GM11168 (cell line): Measurements from ENCODE around the gene KDM7A.

Experiments
- in situ Hi-C: fragments of 300-500 bp; cut with MboI; formaldehyde crosslinking; loops from one replicate; pipeline ENCODE4 v1.12.0; 2022; ENCODE audit warnings: low sequenced_read_pairs; ENCODE audit not compliant: unreplicated experiment

Gene KDM7A, protein sequence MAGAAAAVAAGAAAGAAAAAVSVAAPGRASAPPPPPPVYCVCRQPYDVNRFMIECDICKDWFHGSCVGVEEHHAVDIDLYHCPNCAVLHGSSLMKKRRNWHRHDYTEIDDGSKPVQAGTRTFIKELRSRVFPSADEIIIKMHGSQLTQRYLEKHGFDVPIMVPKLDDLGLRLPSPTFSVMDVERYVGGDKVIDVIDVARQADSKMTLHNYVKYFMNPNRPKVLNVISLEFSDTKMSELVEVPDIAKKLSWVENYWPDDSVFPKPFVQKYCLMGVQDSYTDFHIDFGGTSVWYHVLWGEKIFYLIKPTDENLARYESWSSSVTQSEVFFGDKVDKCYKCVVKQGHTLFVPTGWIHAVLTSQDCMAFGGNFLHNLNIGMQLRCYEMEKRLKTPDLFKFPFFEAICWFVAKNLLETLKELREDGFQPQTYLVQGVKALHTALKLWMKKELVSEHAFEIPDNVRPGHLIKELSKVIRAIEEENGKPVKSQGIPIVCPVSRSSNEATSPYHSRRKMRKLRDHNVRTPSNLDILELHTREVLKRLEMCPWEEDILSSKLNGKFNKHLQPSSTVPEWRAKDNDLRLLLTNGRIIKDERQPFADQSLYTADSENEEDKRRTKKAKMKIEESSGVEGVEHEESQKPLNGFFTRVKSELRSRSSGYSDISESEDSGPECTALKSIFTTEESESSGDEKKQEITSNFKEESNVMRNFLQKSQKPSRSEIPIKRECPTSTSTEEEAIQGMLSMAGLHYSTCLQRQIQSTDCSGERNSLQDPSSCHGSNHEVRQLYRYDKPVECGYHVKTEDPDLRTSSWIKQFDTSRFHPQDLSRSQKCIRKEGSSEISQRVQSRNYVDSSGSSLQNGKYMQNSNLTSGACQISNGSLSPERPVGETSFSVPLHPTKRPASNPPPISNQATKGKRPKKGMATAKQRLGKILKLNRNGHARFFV

GRCh38 chr7:140176811-140177702 lies at the start of gene KDM7A:
Gene KDM7A, minus strand, starts transcription at chr7:140176983. Its CDS starts 46 bp downstream, at chr7:140176937.
- in situ Hi-C loops = no loop called here

DNA sequence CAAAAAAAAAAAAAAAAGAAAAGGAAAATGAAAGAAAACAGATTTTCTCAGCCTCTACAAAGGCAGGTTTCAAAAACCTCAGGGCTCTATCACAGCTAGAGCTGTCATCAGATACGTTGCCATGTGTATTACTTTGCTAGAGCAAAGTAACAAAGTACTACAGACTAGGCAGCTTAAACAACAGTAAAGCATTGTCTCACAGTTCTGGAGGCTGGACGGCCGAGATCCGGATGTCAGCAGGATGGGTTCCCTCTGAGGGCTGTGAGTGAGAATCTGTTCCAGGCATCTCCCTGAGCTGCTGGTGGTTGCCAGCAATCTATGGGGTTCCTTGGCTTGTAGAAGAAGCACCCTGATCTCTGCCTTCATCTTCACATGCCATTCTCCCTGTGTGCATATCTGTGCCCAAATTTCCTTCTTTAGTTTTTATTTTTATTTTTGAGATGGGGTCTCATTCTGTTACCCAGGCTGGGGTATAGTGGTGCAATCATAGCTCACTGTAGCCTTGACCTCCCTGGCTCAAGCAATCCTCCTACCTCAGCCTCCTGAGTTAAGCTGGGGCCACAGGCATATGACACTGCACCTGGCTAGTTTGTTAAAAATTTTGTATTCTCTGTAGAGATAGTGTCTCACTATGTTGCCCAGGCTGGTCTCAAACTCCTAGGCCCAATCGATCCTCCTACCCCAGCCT lies 48.9 kb upstream of the KDM7A start:
- in situ Hi-C loops = no loop called here

- in situ Hi-C loops = no loop called here
Observed at GRCh38 chr7:140223515-140224221, 46.9 kb upstream of the KDM7A start.

DNA sequence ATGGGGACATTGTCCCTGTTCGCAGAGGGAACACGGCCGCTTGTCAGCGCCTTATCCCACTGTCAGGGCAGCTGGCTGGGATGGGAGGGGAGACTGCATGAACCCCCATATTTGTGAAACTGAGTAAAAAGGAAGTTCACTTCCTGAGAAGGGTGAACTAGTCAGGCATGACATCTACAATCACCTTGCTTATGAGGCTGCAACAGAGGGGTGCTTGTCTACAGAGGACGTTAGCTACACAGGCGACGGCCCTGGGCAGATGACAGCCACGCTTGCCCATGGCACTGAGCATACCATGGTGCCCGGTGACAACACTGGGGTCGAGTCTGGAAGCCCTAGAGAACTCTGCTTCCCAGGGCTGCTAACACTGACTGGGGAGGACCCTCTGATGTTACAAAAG lies 46.0 kb upstream of the KDM7A start:
- in situ Hi-C loops = no loop called here

DNA sequence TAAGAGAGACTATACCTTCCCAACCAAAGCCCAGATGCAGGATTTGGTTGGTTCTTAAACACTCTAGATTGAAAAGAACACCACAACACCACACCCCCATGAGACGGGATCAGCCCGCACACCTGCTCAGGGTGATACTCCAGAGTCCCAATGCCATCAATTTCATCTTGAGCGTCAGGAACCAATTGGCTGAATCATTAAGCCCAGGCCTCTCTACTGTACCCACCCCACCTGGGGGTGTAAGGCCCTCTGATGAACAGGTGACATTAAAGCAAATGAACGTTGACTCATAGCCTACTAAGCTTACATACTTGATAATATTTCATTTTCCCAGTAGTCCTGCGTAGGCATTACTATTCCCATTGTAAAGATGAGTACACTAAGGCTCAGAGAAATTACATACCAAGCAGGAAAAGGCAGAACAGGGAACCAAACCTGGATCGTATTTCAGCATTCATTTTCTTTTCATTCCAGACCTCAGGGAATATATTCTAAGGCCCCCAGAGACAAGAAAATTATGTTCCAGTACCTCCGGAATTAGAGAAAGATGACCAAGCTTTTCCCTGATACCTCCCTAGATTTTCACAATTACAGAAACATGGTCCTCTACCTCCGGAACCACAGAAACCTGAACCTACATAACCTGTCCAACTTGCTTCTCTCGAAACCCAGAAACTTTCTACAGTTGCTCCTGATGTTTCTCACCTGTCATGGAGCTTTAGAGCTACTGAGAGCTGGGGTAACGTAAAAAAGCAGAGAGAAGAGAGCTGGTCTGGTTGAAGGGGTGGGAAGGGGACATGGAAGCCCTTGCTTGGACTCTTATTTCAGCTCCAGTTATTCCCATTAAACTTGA lies 43.1 kb upstream of the KDM7A start:
- in situ Hi-C loops = no loop called here

DNA sequence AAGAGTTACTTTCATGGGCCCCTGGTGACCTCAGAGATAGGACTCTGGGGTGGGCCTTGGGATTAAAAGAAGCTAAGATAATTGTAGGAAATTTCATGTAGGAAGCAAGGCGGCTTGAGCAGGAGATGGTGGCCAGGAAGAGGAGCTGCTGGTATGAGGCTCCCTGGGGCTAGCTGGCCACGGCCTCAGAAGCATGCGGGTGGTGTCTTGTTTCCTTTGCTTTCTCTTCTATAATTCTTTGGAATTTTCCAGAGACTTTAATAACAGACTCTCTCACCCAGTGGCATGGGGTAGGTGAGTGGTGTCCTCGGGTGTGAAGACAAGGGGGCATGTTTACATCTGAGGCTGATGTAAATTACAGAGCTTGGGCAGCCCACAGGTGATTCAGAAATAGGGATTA lies 41.9 kb upstream of the KDM7A start:
- in situ Hi-C loops = no loop called here

DNA sequence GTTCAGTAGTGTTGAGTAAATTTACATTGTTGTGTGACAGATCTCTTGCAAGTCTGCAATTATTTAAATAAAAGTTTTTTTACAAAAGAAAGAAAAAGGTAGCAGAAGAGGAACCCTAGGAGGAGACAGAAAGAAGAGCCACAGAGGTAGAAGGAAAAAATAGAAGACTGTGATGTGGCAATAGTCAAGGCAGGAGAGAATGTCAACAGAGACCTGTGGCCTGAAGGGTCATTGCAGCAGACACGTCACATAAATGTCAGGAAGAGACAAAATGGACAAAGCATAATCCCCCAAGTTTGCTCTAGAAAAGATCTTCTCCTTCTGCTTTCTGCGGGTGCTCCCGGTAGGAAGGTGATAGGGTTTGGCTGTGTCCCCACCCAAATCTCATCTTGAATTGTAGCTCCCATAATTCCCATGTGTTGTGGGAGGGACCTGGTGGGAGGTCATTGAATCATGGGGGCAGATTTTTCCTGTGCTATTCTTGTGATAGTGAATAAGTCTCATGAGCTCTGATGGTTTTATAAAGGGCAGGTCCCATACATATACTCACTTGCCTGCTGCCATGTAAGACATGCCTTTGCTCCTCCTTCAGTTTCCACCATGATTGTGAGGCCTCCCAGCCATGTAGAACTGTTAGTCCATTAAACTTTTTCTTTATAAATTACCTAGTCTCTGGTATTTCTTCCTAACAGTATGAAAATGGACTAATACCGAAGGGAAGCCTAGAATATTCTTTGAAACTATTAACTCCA lies 41.1 kb upstream of the KDM7A start:
- in situ Hi-C loops = no loop called here

- in situ Hi-C loops = no loop called here
Observed at GRCh38 chr7:140215281-140215680, 38.5 kb upstream of the KDM7A start.

DNA sequence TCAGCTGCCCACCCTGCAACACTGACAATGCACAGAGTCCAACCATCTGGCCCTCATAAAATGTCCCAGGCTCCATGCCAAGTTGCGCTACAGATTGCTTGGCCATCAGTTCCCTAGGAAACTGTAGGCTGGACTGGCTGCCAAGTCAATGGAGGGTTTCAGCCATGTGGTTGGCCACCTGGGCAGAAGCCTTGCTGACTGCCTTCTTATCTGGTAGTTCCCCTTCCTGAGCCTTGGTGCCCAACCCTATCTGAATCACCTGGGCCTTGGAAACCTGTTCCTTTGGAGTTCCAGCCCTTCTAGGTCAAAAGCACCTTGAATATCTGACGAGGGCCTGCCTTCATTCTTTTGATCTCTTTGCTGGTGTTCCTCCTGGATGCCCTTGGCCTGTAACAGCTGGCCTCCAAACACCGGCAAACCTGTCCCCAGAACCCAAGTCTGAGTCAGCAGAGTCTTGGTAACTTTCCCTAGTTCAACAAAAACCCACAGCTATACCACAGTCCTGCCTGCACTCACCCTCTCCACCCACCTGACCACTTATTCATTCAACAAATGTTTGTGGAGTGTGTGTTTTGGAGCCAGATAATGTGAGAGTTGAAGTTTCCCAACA lies 37.4 kb upstream of the KDM7A start:
- in situ Hi-C loops = no loop called here

- in situ Hi-C loops = no loop called here
Observed at GRCh38 chr7:140213684-140214074, 36.9 kb upstream of the KDM7A start.

- in situ Hi-C loops = no loop called here
Observed at GRCh38 chr7:140212100-140212881, 35.5 kb upstream of the KDM7A start.

GRCh38 chr7:140211698-140212097 lies 34.9 kb upstream of the KDM7A start:
- in situ Hi-C loops = no loop called here

- in situ Hi-C loops = no loop called here
Observed at GRCh38 chr7:140209866-140210609, 33.3 kb upstream of the KDM7A start.

- in situ Hi-C loops = no loop called here
Observed at GRCh38 chr7:140206616-140207389, 30.0 kb upstream of the KDM7A start.

DNA sequence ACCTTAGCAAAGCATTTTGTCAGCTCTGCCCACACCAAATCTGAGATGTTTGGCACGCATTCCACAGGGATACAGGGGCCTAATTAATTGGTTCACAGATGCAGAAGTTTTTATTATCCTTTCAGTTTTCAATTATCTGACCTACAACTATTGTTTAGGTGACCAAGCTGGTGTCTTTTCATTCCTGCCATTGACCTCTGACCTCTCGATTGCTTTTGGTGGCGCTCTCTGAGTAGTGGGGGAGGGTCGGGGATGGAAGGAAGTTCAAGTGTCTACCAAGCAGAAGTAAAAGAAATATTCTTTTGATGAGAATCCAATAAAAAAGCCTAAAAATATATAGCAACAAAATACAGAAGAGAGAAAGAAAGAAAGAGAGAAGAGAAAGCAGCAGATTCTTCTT lies 28.8 kb upstream of the KDM7A start:
- in situ Hi-C loops = no loop called here
